Breast epithelium (tissue), 4 donors: ENCODE results near the gene IGF1. TPM values are rescaled to one million over a fixed set of nuclear protein-coding genes. Genes with fewer than 3 reads are reported as not detected.

ENCODE experiments used
- DNase-seq, 2 donors: peaks; one replicate each; pipeline ENCODE4 v3.0.0-alpha.2; 2019; ENCODE audit warnings: low spot score in 2 of 2
- H3K27ac ChIP-seq, 2 donors: fragments of 200-600 bp; sonication (generic) in 1 of 2; one replicate each; pipeline ENCODE4 v1.5.1; 2016 to 2019; ENCODE audit warnings: mild to moderate bottlenecking in 1 of 2
- H3K27me3 ChIP-seq, 2 donors: fragments of 200-600 bp; sonication (generic) in 1 of 2; one replicate each; pipeline versions ENCODE4 v1.5.1 to v1.6.0; 2017 to 2019; ENCODE audit warnings: control low read depth in 1 of 2, mild to moderate bottlenecking in 1 of 2
- H3K36me3 ChIP-seq: fragments of 200-600 bp; one replicate; pipeline ENCODE4 v1.5.1; 2019
- H3K4me1 ChIP-seq, 2 donors: fragments of 200-600 bp; sonication (generic); one replicate each; pipeline ENCODE4 v1.5.1; 2016 to 2019; ENCODE audit warnings: control low read depth in 1 of 2
- H3K4me3 ChIP-seq, 3 donors: fragments of 200-600 bp; sonication (generic); 1 replicate in 2 of 3; 2 replicates in 1 of 3; pipeline ENCODE4 v1.5.1; 2016 to 2019; ENCODE audit warnings: mild to moderate bottlenecking in 3 of 3, moderate library complexity in 2 of 3
- H3K9me3 ChIP-seq, 2 donors: fragments of 200-600 bp; sonication (generic) in 1 of 2; one replicate each; pipeline ENCODE4 v1.5.1; 2016 to 2019; ENCODE audit warnings: control low read depth in 1 of 2
- POLR2A ChIP-seq: fragments of 450-650 bp; IDR thresholded peaks from one replicate; pipeline ENCODE4 v1.6.1; 2016; ENCODE audit warnings: antibody characterized with exemption, mild to moderate bottlenecking, moderate library complexity
- POLR2AphosphoS5 ChIP-seq, 3 donors: sonication (generic); formaldehyde crosslinking; IDR thresholded peaks; one replicate each; pipeline ENCODE4 v1.6.1; 2017; ENCODE audit warnings: antibody characterized with exemption in 3 of 3
- intact Hi-C: fragments of 100-400 bp; cut with DNase I; formaldehyde crosslinking; loops from one replicate; pipeline ENCODE4 v1.15.1; 2023; ENCODE audit warnings: low total_unique reads
- total RNA-seq, 3 donors: library from RNA; depleted of rRNA; stranded (reverse); fragments of >200 nt; gene quantifications; one replicate each; pipeline ENCODE4 v1.1.0, GENCODE V29; 2016
- TF ChIP-seq, protein P1 (sequence below), 3 donors: fragments of 450-650 bp; IDR thresholded peaks; one replicate each; pipeline ENCODE4 v1.5.1; 2016 to 2017; ENCODE audit warnings: antibody characterized with exemption in 3 of 3, mild to moderate bottlenecking in 3 of 3, moderate library complexity in 3 of 3

IGF1 gene
- total RNA-seq, 3 donors from 2014 or later, result 56.6 to 108 (median 101) TPM

- Histone ChIP-seq H3K4me1 (no peaks in the 10 kb centered on the region), H3K27me3 (no peaks in the 10 kb centered on the region), H3K36me3 (no peaks in the 10 kb centered on the region), H3K9me3 (no peaks in the 10 kb centered on the region), H3K4me3 (no peak overlapping the region), H3K27ac (no peak overlapping the region)
- intact Hi-C loops, result no loop called here
- DNase-seq, result no peak
- TF ChIP-seq, protein P1, sequence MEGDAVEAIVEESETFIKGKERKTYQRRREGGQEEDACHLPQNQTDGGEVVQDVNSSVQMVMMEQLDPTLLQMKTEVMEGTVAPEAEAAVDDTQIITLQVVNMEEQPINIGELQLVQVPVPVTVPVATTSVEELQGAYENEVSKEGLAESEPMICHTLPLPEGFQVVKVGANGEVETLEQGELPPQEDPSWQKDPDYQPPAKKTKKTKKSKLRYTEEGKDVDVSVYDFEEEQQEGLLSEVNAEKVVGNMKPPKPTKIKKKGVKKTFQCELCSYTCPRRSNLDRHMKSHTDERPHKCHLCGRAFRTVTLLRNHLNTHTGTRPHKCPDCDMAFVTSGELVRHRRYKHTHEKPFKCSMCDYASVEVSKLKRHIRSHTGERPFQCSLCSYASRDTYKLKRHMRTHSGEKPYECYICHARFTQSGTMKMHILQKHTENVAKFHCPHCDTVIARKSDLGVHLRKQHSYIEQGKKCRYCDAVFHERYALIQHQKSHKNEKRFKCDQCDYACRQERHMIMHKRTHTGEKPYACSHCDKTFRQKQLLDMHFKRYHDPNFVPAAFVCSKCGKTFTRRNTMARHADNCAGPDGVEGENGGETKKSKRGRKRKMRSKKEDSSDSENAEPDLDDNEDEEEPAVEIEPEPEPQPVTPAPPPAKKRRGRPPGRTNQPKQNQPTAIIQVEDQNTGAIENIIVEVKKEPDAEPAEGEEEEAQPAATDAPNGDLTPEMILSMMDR (IDR thresholded peaks at IDR 0.05), result no peak
- TF ChIP-seq POLR2A (no peak), POLR2AphosphoS5 (IDR thresholded peaks at IDR 0.05) (no peak)
Measured at GRCh38 chr12:102413396-102413795, 67.0 kb downstream of the IGF1 start.

- Histone ChIP-seq H3K27me3 (no peaks in the 10 kb centered on the region), H3K4me1 (no peaks in the 10 kb centered on the region), H3K4me3 (no peak overlapping the region), H3K27ac (no peak overlapping the region), H3K36me3 (no peaks in the 10 kb centered on the region), H3K9me3 (no peaks in the 10 kb centered on the region)
- TF ChIP-seq, protein P1 (IDR thresholded peaks at IDR 0.05), result no peak
- TF ChIP-seq POLR2AphosphoS5 (IDR thresholded peaks at IDR 0.05), result no peak
- no peak for TF ChIP-seq POLR2A
- intact Hi-C loops, result no loop called here
- no peak for DNase-seq
Measured at GRCh38 chr12:102410511-102410910, 69.9 kb downstream of the IGF1 start.

- no peak overlapping the region for H3K4me3 ChIP-seq
- H3K9me3 ChIP-seq, result no peaks in the 10 kb centered on the region
- no peaks in the 10 kb centered on the region for H3K36me3 ChIP-seq
- H3K4me1 ChIP-seq, result no peaks in the 10 kb centered on the region
- TF ChIP-seq POLR2AphosphoS5 (IDR thresholded peaks at IDR 0.05), result peak in 1 of 3 donors; percentile 43
- no peak for TF ChIP-seq POLR2A
- TF ChIP-seq, protein P1 (IDR thresholded peaks at IDR 0.05), result no peak
- intact Hi-C loops, result no loop called here
- H3K27ac ChIP-seq, result peak overlapping the region; percentile 39 to 42
- H3K27me3 ChIP-seq, result no peaks in the 10 kb centered on the region
- no peak for DNase-seq
Measured at GRCh38 chr12:102408487-102409297, 71.7 kb downstream of the IGF1 start.

DNA sequence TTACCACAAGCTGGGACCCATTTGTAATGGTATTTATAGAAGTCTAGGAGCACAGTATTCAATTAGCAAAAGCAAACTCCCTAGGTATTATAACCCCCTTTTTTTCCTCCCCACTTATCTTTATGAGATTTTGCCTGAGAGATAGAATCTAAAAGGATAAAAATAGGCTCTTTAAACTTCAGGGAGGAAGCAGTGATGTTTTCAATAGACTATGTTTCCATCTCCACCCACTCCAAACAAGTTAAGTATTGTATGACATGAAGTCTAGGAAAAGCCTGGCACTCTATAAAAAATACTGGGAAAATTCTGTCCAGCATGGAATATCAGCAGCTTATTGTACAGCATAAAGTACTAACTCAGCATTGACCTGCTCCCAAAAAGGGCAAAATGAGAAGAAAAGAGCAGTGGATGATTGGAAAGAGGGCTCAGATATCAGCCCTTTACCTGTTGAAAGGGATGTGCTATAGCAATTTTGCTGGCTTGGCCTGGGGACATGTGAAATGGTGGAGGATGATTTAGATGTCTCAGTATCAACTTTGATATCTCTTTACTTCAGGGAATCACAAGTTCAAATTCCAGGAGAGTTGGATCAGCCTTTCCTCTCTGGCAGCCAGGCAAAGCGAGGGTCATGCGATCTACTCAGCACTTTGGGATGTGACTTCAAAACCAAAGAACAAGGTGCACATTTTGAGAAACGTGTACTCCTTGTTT is 72.4 kb downstream of the IGF1 start:
- H3K4me1 ChIP-seq, result no peaks in the 10 kb centered on the region
- no peaks in the 10 kb centered on the region for H3K36me3 ChIP-seq
- H3K27me3 ChIP-seq, result no peaks in the 10 kb centered on the region
- H3K27ac ChIP-seq, result peak overlapping the region; percentile 39 to 42
- intact Hi-C loops, result no loop called here
- TF ChIP-seq, protein P1 (IDR thresholded peaks at IDR 0.05), result no peak
- TF ChIP-seq POLR2A, result no peak
- no peak for TF ChIP-seq POLR2AphosphoS5 (IDR thresholded peaks at IDR 0.05)
- no peaks in the 10 kb centered on the region for H3K9me3 ChIP-seq
- H3K4me3 ChIP-seq, result no peak overlapping the region
- no peak for DNase-seq

DNA sequence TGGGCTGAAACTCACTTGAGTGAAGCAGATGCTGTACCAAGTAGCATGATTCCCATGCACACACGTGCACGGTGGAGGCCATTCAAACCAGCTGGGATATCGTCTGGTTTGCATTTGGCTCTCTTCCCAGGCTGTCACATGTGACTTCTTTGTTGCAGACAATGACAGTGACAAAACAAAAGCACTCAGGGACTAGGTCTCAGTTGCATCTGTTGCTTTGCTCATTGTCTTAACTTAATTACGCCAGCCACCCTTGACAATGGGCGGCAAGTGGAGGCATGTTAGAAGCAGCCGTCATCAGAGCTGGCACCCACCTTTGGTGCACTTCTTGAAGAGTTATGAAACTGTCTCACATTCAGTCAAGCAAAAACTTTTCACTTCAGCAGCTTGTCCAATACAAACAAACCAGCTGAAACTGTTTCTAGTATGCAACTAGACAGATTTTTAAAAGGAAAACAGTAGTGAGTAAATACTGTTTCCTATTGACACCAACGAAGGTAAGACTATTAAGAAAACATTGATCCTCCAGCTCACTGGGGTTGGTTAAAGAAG is 74.3 kb downstream of the IGF1 start:
- no peaks in the 10 kb centered on the region for H3K4me1 ChIP-seq
- peak in 1 of 2 donors; percentile 35 for DNase-seq
- no peaks in the 10 kb centered on the region for H3K9me3 ChIP-seq
- peak overlapping the region in 1 of 2 donors; percentile 23 for H3K27ac ChIP-seq
- no peaks in the 10 kb centered on the region for H3K27me3 ChIP-seq
- no peak overlapping the region for H3K4me3 ChIP-seq
- no peaks in the 10 kb centered on the region for H3K36me3 ChIP-seq
- intact Hi-C loops, result no loop called here
- no peak for TF ChIP-seq POLR2AphosphoS5 (IDR thresholded peaks at IDR 0.05)
- TF ChIP-seq, protein P1 (IDR thresholded peaks at IDR 0.05), result no peak
- TF ChIP-seq POLR2A, result no peak
